Mucosa of descending colon (tissue), 3 donors: ENCODE data around the gene XRCC3. TPM values are rescaled to one million over a fixed set of nuclear protein-coding genes. Genes with fewer than 3 reads are reported as not detected.
"Not testable (repeated sequence)": the region's sequence is repeated elsewhere in the genome, so short reads cannot be mapped to it uniquely, and the experiment has no call there.

ENCODE experiments used
- ATAC-seq: fragments of 200-7000 bp; cut with Tn5 transposase; one replicate; pipeline ENCODE4 v1.9.1; 2020; ENCODE audit warnings: mild to moderate bottlenecking, moderate library complexity
- DNase-seq, 3 donors: peaks; one replicate each; pipeline ENCODE4 v3.0.0-alpha.2; 2020
- H3K36me3 ChIP-seq: fragments of 200-600 bp; one replicate; pipeline ENCODE4 v1.8.0; 2021; ENCODE audit warnings: low read depth, mild to moderate bottlenecking
- H3K4me1 ChIP-seq: fragments of 200-600 bp; one replicate; pipeline ENCODE4 v1.8.0; 2021; ENCODE audit warnings: low read depth, mild to moderate bottlenecking
- H3K4me3 ChIP-seq: fragments of 200-600 bp; one replicate; pipeline ENCODE4 v1.8.0; 2021; ENCODE audit warnings: mild to moderate bottlenecking
- H3K9me3 ChIP-seq: fragments of 200-600 bp; one replicate; pipeline ENCODE4 v1.8.0; 2021; ENCODE audit warnings: mild to moderate bottlenecking
- intact Hi-C, 2 donors: fragments of 100-400 bp; cut with DNase I in 1 of 2; cut with micrococcal nuclease in 1 of 2; formaldehyde crosslinking; loops; one replicate each; pipeline versions ENCODE4 v1.11.0 to v1.11.1; 2022; cut with DNase I, micrococcal nuclease
- total RNA-seq, 3 donors: library from RNA; stranded (reverse); fragmentation: NEBNext Ultra II Directional in 2 of 3; extraction: Animal tissue kit (Norgen Biotek cat#: 25700) in 2 of 3; gene quantifications; one replicate each; pipeline versions ENCODE4 v1.2.1 to v1.2.4, GENCODE V29; 2021 to 2023
- TF ChIP-seq, protein P1 (sequence below): fragments of 200-600 bp; IDR thresholded peaks from one replicate; pipeline ENCODE4 v1.8.0; 2022; ENCODE audit warnings: antibody characterized with exemption, mild to moderate bottlenecking
- donor health status: DM: no; HTN: no; CAD: no; lungs with moderate emphysema.
- donor health status: DM: no; HTN: no; CAD: no.
- donor health status: DM: no; HTN: yes; CAD: no.

The XRCC3 gene
- total RNA-seq, 3 donors from 2014 or later, result 7.7 to 17.8 (median 11.0) TPM

- Histone ChIP-seq H3K9me3 (no peaks in the 10 kb centered on the region), H3K36me3 (no peaks in the 10 kb centered on the region), H3K4me3 (no peak overlapping the region), H3K4me1 (peaks cover 1% of the 10 kb centered on the region)
- peak; percentile 25 for ATAC-seq
- intact Hi-C loops, result no loop called here
- TF ChIP-seq, protein P1, sequence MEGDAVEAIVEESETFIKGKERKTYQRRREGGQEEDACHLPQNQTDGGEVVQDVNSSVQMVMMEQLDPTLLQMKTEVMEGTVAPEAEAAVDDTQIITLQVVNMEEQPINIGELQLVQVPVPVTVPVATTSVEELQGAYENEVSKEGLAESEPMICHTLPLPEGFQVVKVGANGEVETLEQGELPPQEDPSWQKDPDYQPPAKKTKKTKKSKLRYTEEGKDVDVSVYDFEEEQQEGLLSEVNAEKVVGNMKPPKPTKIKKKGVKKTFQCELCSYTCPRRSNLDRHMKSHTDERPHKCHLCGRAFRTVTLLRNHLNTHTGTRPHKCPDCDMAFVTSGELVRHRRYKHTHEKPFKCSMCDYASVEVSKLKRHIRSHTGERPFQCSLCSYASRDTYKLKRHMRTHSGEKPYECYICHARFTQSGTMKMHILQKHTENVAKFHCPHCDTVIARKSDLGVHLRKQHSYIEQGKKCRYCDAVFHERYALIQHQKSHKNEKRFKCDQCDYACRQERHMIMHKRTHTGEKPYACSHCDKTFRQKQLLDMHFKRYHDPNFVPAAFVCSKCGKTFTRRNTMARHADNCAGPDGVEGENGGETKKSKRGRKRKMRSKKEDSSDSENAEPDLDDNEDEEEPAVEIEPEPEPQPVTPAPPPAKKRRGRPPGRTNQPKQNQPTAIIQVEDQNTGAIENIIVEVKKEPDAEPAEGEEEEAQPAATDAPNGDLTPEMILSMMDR, result no peak
- no peak for DNase-seq
These were observed 58.5 kb downstream of the XRCC3 start for GRCh38 chr14:103656756-103657133.

- DNase-seq, result no peak
- H3K4me1 ChIP-seq, result peaks cover 5% of the 10 kb centered on the region
- intact Hi-C loops, result no loop called here
- H3K36me3 ChIP-seq, result no peaks in the 10 kb centered on the region
- no peak overlapping the region for H3K4me3 ChIP-seq
- no peaks in the 10 kb centered on the region for H3K9me3 ChIP-seq
- no peak for ATAC-seq
- TF ChIP-seq, protein P1, result no peak
These were observed 59.1 kb downstream of the XRCC3 start for GRCh38 chr14:103656031-103656755.

GRCh38 chr14:103654619-103655018, 60.6 kb downstream of the XRCC3 start:
- intact Hi-C loops, result no loop called here
- H3K4me1 ChIP-seq, result peaks cover 5% of the 10 kb centered on the region
- no peak for DNase-seq

GRCh38 chr14:103653805-103654204, 61.4 kb downstream of the XRCC3 start:
- TF ChIP-seq, protein P1, result no peak
- H3K9me3 ChIP-seq, result no peaks in the 10 kb centered on the region
- intact Hi-C loops, result no loop called here
- H3K36me3 ChIP-seq, result no peaks in the 10 kb centered on the region
- DNase-seq, result no peak
- no peak for ATAC-seq
- H3K4me3 ChIP-seq, result no peak overlapping the region
- H3K4me1 ChIP-seq, result peaks cover 5% of the 10 kb centered on the region

More at GRCh38 chr14:103654619-103655018, 60.6 kb downstream of the XRCC3 start:
- Histone ChIP-seq H3K9me3 (no peaks in the 10 kb centered on the region), H3K36me3 (no peaks in the 10 kb centered on the region), H3K4me3 (no peak overlapping the region)
- no peak for ATAC-seq
- TF ChIP-seq, protein P1, result no peak

- intact Hi-C loops, H3K4me1 ChIP-seq: not testable (repeated sequence)
These were observed 61.9 kb downstream of the XRCC3 start for GRCh38 chr14:103653336-103653735.

GRCh38 chr14:103652806-103653205, 62.4 kb downstream of the XRCC3 start:
- H3K36me3 ChIP-seq, result no peaks in the 10 kb centered on the region
- no peak for ATAC-seq
- no peaks in the 10 kb centered on the region for H3K9me3 ChIP-seq
- intact Hi-C loops, result no loop called here
- TF ChIP-seq, protein P1, result no peak
- no peak overlapping the region for H3K4me3 ChIP-seq
- DNase-seq, result no peak
- peaks cover 5% of the 10 kb centered on the region for H3K4me1 ChIP-seq

More at GRCh38 chr14:103653336-103653735, 61.9 kb downstream of the XRCC3 start:
- not testable (repeated sequence) for DNase-seq, ATAC-seq, H3K9me3 ChIP-seq, H3K4me3 ChIP-seq, H3K36me3 ChIP-seq
